COLO668 (cell line): ENCODE results near the gene OR5K2.

Source experiments
- DNase-seq: peaks from one replicate; lab custom pipeline; 2025; ENCODE audit not compliant: unreplicated experiment; lab: John Stamatoyannopoulos, UW

OR5K2 gene

DNA sequence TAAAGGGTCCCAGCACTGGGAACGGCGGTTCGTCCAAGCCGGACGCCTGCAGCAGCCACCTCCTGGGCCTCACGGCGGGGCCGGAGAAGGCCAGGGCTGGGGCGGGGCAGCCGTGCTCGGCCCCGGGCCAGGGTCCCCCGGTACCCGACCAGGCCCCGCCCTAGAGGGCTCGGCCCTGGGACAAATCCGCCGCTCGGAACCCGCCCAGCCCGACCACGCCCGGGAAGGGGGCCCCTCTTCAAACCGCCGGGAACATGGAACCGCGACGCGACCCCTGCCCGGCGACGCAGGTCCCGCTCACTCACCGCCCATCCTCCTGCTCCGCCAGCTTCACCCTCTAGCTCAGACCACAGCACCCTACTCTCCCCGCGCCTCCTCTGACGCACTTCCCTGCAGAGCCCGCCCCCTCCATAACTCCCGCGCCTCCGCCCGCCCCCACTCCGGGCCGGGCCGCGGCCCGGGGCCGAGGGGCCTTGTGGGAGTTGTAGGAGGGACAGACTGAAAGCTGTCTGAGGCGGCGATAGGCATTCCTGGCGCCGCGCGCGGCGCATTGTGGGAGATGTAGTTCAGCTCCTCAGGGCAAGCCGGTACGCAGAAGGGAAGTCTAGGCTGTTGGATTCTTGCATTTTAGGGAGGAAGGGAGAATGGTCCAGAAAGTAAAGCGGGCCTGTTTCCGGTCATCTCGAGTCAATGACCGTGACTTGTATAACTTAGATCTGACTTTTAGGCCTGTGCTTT, 25.2 kb downstream of the OR5K2 start, which contains the start of gene CLDND1:
Gene CLDND1, minus strand, starts transcription at position 359 of the 738 bp plus-strand sequence. CDS start 1,478 bp downstream, outside the sequence.
- peak; percentile 93 for DNase-seq

DNA sequence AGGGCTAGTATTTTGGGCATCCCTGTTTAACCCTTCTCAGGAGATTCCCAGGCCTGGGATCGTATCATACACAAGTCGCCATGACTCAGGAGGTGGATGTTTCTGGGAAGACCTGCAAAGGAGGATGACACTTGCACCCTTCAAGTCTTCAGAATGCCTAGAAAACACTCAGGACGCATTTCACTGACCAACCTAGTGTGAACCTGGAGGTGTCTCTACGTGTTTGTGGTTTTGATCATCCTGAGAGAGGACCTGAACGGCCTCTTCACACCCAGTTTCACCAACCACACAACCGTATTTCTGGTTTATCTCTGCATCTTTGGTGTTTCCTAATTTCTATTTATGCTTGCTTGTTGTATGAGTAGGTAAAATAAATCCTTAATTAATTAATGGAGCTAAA, 28.0 kb downstream of the OR5K2 start:
- DNase-seq: no peak

GRCh38 chr3:98528474-98529346, 31.2 kb downstream of the OR5K2 start:
- no peak for DNase-seq

DNA sequence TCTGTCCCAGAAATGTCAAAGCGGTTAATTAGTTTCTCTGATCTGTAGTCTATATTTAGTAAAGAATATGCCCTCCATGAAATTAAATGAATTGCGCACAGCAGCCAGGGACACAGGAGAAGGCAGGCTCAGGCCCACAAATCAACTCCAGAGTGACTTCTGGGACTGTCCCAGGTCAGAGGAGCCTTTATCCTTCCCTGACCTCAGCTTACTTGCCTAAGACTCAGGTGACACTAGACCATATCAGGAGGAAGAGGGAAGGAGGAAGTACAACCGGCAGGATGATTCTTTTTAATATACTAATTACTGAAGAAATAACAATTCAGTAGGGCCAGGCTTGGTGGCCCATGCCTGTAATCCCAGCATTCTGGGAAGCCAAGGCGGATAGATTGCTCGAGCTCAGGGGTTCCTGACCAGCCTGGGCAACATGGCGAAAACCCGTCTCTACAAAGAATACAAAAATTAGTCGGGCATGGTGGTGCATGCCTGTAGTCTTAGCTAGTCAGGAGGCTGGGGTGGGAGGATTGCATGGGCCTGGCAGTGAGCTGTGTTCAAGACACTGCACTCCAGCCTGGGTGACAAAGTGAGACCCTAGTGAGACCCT, 32.5 kb downstream of the OR5K2 start:
- DNase-seq: no peak

- no peak for DNase-seq
Observed at GRCh38 chr3:98530676-98531075, 33.2 kb downstream of the OR5K2 start.

GRCh38 chr3:98531622-98532274, 34.3 kb downstream of the OR5K2 start, which contains the start of gene GPR15:
Gene GPR15 (plus strand): TSS chr3:98531978. CDS start chr3:98532034, 56 bp downstream.
- DNase-seq: no peak

DNA sequence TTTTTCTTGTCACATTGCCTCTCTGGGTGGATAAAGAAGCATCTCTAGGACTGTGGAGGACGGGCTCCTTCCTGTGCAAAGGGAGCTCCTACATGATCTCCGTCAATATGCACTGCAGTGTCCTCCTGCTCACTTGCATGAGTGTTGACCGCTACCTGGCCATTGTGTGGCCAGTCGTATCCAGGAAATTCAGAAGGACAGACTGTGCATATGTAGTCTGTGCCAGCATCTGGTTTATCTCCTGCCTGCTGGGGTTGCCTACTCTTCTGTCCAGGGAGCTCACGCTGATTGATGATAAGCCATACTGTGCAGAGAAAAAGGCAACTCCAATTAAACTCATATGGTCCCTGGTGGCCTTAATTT, 34.8 kb downstream of the OR5K2 start:
- DNase-seq: no peak

DNA sequence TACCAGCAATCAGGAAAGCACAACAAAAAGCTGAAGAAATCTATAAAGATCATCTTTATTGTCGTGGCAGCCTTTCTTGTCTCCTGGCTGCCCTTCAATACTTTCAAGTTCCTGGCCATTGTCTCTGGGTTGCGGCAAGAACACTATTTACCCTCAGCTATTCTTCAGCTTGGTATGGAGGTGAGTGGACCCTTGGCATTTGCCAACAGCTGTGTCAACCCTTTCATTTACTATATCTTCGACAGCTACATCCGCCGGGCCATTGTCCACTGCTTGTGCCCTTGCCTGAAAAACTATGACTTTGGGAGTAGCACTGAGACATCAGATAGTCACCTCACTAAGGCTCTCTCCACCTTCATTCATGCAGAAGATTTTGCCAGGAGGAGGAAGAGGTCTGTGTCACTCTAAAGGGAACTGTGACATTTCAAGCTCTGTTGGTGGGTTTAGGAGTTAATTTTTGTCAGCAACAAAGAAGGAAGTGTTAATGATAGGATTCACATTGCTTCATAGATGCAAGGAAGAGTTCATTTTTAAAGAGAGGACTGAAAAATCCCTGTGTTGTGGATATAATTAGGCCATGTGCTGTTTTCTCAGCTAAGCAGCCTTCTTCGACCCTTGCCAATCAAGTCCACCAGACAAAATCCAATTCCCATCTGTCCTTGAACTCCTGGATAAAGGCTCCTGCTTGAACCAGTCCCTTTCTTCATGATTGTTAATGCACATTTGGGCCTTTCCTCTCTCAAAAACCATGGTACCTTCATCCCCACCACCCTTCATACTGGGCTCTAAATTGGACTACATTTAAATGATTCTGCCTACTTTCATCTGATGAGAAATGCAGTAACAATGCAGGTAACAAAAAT, 35.5 kb downstream of the OR5K2 start:
- DNase-seq: no peak

- no peak for DNase-seq
Observed at GRCh38 chr3:98534168-98534567, 36.7 kb downstream of the OR5K2 start.

GRCh38 chr3:98534734-98535133, 37.3 kb downstream of the OR5K2 start:
- no peak for DNase-seq

DNA sequence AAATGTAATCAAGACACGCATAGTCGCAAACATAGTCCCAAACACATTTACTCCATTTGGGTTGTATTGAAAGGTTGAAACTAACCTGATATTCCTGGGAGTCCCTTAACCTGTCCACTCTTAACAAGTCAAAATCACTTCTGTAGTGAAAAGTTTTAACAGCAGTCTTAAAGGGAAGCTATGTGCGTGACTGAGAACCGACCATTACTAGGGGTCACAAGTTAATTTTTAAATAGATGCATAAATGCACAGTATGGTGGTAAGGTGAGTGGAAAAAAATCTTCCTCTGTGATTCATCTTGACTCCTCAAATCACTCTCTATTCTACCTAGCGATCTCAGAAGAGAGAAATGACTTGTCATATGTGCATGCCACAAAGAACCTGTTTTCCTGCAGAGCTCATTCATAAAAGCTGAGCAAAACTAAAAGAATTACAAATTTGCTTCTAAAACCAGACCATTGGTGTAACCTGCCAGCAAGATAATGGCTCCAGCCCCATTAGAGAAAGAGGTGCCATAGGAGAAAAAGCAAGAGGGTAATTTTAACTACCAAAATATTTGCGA, 39.1 kb downstream of the OR5K2 start:
- DNase-seq: no peak

DNA sequence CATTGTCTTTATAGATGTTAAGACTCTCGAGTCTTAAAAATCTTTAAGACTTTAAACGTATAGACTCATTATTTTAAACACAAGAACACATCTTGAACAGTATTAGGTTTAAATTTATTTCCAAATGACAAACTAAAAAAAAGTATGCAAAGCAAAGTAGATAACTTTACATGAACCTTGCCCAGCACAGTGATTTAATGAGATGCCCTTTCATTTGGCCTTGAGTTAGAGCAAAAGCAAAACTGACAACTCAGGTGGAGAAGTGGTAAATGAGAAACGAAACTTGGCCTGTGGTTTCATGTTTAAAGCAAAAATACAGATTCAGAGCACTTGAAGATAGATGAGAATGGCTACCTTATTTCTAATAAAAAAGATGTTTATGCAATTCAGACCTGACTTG, 42.9 kb downstream of the OR5K2 start:
- no peak for DNase-seq

DNA sequence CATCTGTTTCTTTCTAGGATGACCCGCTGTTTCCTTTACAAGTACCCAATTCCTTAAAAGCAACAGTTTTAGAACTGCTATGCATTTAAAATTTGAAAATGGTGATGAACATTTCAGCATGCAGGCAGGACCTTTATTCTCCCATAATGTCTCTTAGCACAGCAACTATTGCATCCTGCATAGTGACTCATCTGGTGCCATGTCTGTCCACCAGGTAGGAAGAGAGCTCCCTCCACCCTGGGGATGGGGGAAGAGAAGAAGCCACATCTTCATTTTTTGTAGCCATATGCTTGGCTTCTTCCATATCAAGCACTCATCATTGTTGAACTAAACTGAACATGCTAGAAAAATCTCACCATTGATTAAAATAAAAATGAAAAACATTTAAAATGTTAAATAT, 44.2 kb downstream of the OR5K2 start:
- no peak for DNase-seq

DNA sequence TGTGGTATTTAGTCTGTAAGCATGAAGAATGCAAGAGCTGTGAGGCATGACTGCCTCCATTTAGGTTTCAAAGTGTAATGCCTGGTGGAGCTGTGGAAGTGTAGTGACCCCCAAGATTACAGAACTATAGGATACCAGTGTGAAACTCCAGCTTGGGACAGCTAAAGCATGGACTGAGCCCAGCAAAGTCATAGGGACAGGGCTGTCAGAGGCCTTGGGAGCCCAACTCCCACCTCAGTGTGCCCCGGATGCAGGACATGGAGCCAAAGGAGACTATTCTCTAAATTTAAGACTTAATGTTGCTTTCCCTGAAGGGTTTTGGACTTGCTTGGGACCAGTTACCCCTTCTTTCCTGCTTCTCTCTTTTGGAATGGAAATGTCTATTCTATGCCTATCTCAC, 45.1 kb downstream of the OR5K2 start:
- no peak for DNase-seq

- DNase-seq: no peak
Observed at GRCh38 chr3:98545940-98546339, 48.5 kb downstream of the OR5K2 start.
